Prostate gland (tissue), 2 donors: ENCODE data around the gene MAPK14. TPM values are rescaled to one million over a fixed set of nuclear protein-coding genes. Genes with fewer than 3 reads are reported as not detected.
"Not testable (repeated sequence)": the region's sequence is repeated elsewhere in the genome, so short reads cannot be mapped to it uniquely, and the experiment has no call there.

Source experiments
- DNase-seq: peaks from one replicate; pipeline ENCODE4 v3.0.0-alpha.2; 2019; ENCODE audit warnings: low spot score
- H3K27ac ChIP-seq, 2 donors: fragments of 200-600 bp; sonication (generic); 2 replicates each; pipeline ENCODE4 v1.5.1; 2017 to 2019
- H3K27me3 ChIP-seq: fragments of 200-600 bp; sonication (generic); replicated peaks from 2 replicates; pipeline ENCODE4 v1.5.1; 2019; ENCODE audit not compliant: insufficient read depth
- H3K36me3 ChIP-seq, 2 donors: fragments of 200-600 bp; sonication (generic); 1 replicate in 1 of 2; 2 replicates in 1 of 2; pipeline versions ENCODE4 v1.5.1 to v1.8.1; 2017 to 2019
- H3K4me1 ChIP-seq: fragments of 200-600 bp; sonication (generic); replicated peaks from 2 replicates; pipeline ENCODE4 v1.5.1; 2019
- H3K4me3 ChIP-seq, 2 donors: fragments of 200-600 bp; sonication (generic); 2 replicates each; pipeline ENCODE4 v1.5.1; 2017 to 2019
- H3K9me3 ChIP-seq: fragments of 200-600 bp; sonication (generic); 2 replicates; pipeline ENCODE4 v1.5.1; 2017
- POLR2A ChIP-seq: fragments of 450-650 bp; IDR thresholded peaks from one replicate; pipeline ENCODE4 v1.6.1; 2016; ENCODE audit warnings: antibody characterized with exemption, mild to moderate bottlenecking
- POLR2AphosphoS5 ChIP-seq: sonication (generic); formaldehyde crosslinking; IDR thresholded peaks from one replicate; pipeline ENCODE4 v1.6.1; 2017; ENCODE audit warnings: antibody characterized with exemption
- WGBS: methylation state at CpG from one replicate; pipeline ENCODE4 v1.1.5; 2018; 5-methylcytosine and 5-hydroxymethylcytosine counted together
- intact Hi-C: fragments of 100-400 bp; cut with DNase I; formaldehyde crosslinking; loops from one replicate; pipeline ENCODE4 v1.14.2; 2022
- total RNA-seq, 2 donors: library from RNA; depleted of rRNA; stranded (reverse); fragments of >200 nt; gene quantifications; one replicate each; pipeline ENCODE4 v1.1.0, GENCODE V29; 2016
- TF ChIP-seq, protein P1 (sequence below), 4 experiments: fragments of 200-600 bp in 2 of 4; fragments of 450-650 bp in 2 of 4; sonication (generic) in 2 of 4; IDR thresholded peaks; 1 replicate in 3 of 4; 2 replicates in 1 of 4; pipeline ENCODE4 v1.5.1; 2016 to 2019; ENCODE audit warnings: antibody characterized with exemption in 4 of 4, mild to moderate bottlenecking in 2 of 4, moderate library complexity in 2 of 4

MAPK14 gene
- total RNA-seq, 2 donors from 2014 or later, result 36.7 to 43.2 TPM

DNA sequence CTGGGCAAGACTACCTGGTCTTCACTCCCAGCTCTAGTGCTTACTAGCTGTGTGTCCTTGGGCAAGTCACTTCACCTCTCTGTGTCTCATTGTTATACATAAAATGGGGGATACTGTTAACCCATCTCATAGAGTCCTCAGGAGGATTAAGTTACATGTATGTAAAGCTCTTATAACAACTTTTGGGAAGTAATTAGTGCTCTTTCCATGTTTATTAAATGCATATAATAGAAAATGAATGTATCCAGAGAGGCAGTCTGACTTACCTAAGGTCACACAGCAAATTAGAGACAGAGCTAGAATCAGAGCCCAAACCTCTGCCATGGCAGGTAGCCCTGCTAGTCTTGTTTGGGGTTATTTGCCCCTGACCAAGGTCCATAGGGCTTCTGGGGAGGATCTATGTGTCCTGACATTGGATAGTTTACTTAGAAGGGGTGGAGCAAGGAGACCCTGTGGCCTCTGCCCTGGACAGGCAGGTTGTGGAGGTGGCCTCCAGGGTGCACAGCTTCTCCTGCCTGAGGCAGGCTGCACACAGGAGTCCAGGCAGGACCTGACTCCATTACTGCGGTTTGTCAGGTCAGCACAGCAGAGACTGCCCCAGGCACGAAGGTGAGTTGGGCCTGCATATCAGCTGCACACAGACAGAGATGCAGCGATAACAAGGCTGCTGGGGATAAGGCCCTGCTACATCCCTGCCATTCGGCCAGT, 94.3 kb downstream of the MAPK14 start:
- 76% methylated on average over 4 of the region's 4 CpGs for WGBS
- H3K27me3 ChIP-seq, result no peaks in the 10 kb centered on the region
- DNase-seq, result no peak
- no peaks in the 10 kb centered on the region for H3K36me3 ChIP-seq
- intact Hi-C loops, result loop anchor here (5.0 to 10.0 kb wide), 2 partner anchors 75 to 233 kb away; partner anchors contain the start of gene BRPF3
- H3K9me3 ChIP-seq, result no peaks in the 10 kb centered on the region
- no peak overlapping the region for H3K4me3 ChIP-seq
- peaks cover 8% of the 10 kb centered on the region for H3K4me1 ChIP-seq
- TF ChIP-seq POLR2AphosphoS5 (no peak), POLR2A (no peak)
- TF ChIP-seq, protein P1, sequence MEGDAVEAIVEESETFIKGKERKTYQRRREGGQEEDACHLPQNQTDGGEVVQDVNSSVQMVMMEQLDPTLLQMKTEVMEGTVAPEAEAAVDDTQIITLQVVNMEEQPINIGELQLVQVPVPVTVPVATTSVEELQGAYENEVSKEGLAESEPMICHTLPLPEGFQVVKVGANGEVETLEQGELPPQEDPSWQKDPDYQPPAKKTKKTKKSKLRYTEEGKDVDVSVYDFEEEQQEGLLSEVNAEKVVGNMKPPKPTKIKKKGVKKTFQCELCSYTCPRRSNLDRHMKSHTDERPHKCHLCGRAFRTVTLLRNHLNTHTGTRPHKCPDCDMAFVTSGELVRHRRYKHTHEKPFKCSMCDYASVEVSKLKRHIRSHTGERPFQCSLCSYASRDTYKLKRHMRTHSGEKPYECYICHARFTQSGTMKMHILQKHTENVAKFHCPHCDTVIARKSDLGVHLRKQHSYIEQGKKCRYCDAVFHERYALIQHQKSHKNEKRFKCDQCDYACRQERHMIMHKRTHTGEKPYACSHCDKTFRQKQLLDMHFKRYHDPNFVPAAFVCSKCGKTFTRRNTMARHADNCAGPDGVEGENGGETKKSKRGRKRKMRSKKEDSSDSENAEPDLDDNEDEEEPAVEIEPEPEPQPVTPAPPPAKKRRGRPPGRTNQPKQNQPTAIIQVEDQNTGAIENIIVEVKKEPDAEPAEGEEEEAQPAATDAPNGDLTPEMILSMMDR (IDR thresholded peaks at IDR 0.05), result no peak
- H3K27ac ChIP-seq, result no peak overlapping the region

DNA sequence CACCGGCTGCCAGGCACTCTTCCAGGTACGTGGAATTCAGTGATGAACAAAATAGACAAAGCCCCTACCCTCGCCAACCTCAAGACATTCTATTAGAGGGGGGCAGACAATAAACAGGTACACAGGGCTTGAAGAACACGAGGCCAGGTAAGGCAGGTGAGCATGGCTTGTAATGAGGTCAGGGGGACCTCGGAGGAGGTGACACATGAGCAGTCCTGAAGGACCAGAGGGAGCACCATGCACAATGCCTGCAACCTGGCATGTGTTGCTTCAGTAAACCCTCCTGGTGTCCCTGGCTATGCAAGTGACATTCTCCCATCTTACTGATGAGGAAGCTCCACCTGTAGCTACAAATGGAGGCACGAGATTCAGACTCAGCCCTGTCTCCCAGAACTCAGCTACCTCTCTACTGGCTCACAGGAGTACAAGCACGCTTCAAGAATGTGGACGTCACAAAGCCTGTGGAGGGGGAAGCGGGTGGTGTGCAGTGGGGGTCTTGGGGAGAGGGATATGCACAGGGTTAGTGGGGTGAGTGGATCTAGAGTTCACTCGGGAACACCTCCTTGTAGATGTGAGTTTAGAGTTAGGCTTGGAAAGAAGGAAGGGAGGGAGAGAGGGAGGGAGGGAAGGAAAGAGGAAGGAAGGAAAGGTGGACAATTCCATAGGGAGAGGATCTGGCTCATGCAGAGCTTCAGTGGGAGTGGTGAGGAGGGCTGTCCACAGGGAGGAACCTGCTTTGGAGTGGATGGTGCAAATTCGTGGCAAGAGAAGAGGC, 95.1 kb downstream of the MAPK14 start:
- TF ChIP-seq POLR2AphosphoS5, result no peak
- TF ChIP-seq, protein P1 (IDR thresholded peaks at IDR 0.05), result no peak
- TF ChIP-seq POLR2A, result no peak
- Histone ChIP-seq H3K27ac (no peak overlapping the region), H3K27me3 (no peaks in the 10 kb centered on the region), H3K36me3 (no peaks in the 10 kb centered on the region), H3K4me3 (no peak overlapping the region), H3K9me3 (no peaks in the 10 kb centered on the region), H3K4me1 (peaks cover 8% of the 10 kb centered on the region)
- 74% methylated on average over 11 of the region's 11 CpGs for WGBS
- intact Hi-C loops, result loop anchor here (5.0 to 10.0 kb wide), 2 partner anchors 75 to 232 kb away; partner anchors contain the start of gene BRPF3
- DNase-seq, result no peak

DNA sequence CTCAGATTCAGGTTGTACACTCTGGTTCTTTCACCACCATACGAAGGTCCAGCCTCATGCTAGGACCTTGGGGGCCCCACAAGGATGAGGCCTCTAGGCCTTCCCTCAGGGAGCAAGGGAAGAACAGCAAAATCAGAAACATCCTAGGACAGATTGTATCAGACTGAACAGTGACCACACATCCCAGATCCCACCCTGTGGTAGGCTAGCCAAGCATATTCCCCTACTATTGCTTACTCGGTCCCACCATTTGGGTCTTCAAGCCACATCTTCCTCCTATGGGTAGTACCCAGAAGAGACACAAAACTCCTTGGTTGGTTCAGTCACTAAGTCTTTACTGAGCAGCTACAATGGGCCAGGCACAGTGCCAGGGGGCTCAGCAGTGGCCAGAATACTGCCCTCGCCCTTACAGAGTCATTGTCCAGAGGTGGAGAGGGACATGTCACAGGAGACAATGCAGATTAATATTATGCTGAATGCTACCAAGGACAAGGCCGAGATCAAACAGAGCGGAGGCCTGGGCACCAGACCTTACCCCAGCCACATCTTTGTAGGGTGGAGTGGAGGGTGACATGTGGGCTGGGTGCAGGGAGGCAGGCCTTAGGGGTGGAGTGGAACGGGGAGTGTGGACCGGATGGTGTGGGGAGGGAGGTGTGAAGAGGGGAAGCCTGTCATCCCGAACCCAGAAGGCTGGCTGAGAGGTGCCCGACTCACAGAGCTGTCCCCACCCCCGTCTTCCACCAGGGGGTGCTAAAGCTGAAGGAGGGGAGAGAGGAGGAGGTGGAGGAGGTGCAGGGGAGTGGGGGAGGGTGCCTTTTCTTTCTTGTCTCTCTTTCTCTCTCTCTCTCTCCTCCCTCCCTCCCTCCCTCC, 95.9 kb downstream of the MAPK14 start:
- Histone ChIP-seq H3K4me1 (peaks cover 8% of the 10 kb centered on the region), H3K9me3 (no peaks in the 10 kb centered on the region), H3K36me3 (no peaks in the 10 kb centered on the region), H3K4me3 (no peak overlapping the region), H3K27me3 (no peaks in the 10 kb centered on the region), H3K27ac (no peak overlapping the region)
- DNase-seq, result peak; percentile 67
- WGBS, result 41% methylated on average over 10 of the region's 10 CpGs
- intact Hi-C loops, result loop anchor here (5.0 to 10.0 kb wide), 2 partner anchors 74 to 231 kb away; partner anchors contain the start of gene BRPF3
- no peak for TF ChIP-seq POLR2A
- TF ChIP-seq POLR2AphosphoS5, result peak; percentile 39
- TF ChIP-seq, protein P1 (IDR thresholded peaks at IDR 0.05), result peak; percentile 60 to 82 (median 72)

DNA sequence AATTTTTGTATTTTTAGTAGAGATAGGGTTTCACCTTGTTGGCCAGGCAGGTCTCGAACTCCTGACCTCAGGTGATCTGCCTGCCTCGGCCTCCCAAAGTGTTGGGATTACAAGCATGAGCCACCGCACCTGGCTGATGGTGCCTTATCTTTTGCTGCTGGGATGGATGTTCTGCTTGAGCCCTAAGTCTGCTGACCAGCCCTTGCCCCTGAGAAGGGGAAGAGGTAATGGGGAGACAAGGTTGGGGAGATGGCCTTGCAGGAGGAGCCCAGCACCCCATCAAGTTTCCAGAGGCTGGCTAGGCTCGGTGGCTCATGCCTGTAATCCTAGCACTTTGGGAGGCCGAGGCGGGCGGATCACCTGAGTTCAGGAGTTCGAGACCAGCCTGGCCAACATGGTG, 96.7 kb downstream of the MAPK14 start:
- not testable (repeated sequence) for H3K4me3 ChIP-seq, H3K4me1 ChIP-seq, DNase-seq, H3K27me3 ChIP-seq, H3K36me3 ChIP-seq, H3K9me3 ChIP-seq, H3K27ac ChIP-seq
- 82% methylated on average over 8 of the region's 8 CpGs for WGBS
- intact Hi-C loops, result loop anchor here (5.0 to 10.0 kb wide), 2 partner anchors 73 to 230 kb away; partner anchors contain the start of gene BRPF3

DNA sequence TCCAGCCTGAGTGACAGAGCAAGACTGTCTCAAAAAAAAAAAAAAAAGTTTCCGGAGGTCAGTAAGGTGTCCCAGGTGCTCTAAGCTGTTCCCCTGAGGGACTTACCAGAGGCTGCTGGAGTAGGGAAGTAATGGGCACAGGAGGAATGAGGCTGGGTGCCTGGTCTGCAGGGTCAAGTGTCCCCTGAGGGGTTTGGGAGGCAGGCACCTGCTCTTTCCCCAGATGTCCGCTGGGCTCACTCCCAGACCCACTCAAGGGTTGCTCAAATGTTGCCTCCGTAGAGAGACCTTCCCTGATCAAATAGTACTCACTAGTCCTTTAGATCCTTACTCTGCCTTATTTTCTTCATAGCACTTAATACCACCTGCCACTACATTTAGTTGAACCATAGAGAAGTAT, 97.3 kb downstream of the MAPK14 start:
- Histone ChIP-seq H3K27ac (no peak overlapping the region), H3K27me3 (no peaks in the 10 kb centered on the region), H3K4me1 (peaks cover 8% of the 10 kb centered on the region), H3K4me3 (no peak overlapping the region), H3K36me3 (no peaks in the 10 kb centered on the region), H3K9me3 (no peaks in the 10 kb centered on the region)
- DNase-seq, result no peak
- intact Hi-C loops, result loop anchor here (5.0 to 10.0 kb wide), 2 partner anchors 72 to 230 kb away; partner anchors contain the start of gene BRPF3
- 90% methylated on average over 3 of the region's 3 CpGs for WGBS
- no peak for TF ChIP-seq POLR2AphosphoS5
- TF ChIP-seq, protein P1 (IDR thresholded peaks at IDR 0.05), result no peak
- TF ChIP-seq POLR2A, result no peak
